Esophagus squamous epithelium (tissue), 4 donors: ENCODE results near the gene PPIE.

ENCODE experiments used
- CTCF ChIP-seq, 6 experiments: fragments of 450-650 bp in 4 of 6; fragments of 200-600 bp in 2 of 6; sonication (generic) in 2 of 6; IDR thresholded peaks; one replicate each; pipeline ENCODE4 v1.5.1; 2016 to 2019; ENCODE audit warnings: antibody characterized with exemption in 6 of 6, mild to moderate bottlenecking in 4 of 6, moderate library complexity in 4 of 6
- POLR2A ChIP-seq, 4 donors: fragments of 450-650 bp; IDR thresholded peaks; one replicate each; pipeline ENCODE4 v1.6.1; 2017; ENCODE audit warnings: antibody characterized with exemption in 4 of 4, mild to moderate bottlenecking in 4 of 4, moderate library complexity in 3 of 4

- TF ChIP-seq POLR2A (IDR thresholded peaks at IDR 0.05) (no peak), CTCF (IDR thresholded peaks at IDR 0.05) (no peak)
Observed at GRCh38 chr1:39727932-39728317, 10.8 kb upstream of the PPIE start.
